OCI-LY1 (cell line): ENCODE measurements around the gene ATP11C.

Source experiments
- H2AFZ ChIP-seq: fragments of 200-600 bp; sonication (generic), shearing (Covaris generic); 2 replicates; pipeline ENCODE4 v1.6.0; 2014; ENCODE audit warnings: antibody characterized with exemption, mild to moderate bottlenecking, low read length
- H3F3A ChIP-seq: fragments of 200-600 bp; sonication (generic), shearing (Covaris generic); 2 replicates; pipeline ENCODE4 v1.6.0; 2014; ENCODE audit warnings: mild to moderate bottlenecking, antibody characterized with exemption, low read length, moderate library complexity; ENCODE audit not compliant: insufficient read depth
- H3K27ac ChIP-seq: fragments of 200-600 bp; sonication (generic); 2 replicates; pipeline ENCODE4 v1.5.1; 2014; ENCODE audit warnings: low read length, mixed run types, mild to moderate bottlenecking, low read depth; ENCODE audit not compliant: poor library complexity, severe bottlenecking
- H3K27me3 ChIP-seq: fragments of 200-600 bp; sonication (generic); 2 replicates; pipeline ENCODE4 v1.6.0; 2014; ENCODE audit warnings: antibody characterized with exemption, mild to moderate bottlenecking, low read length, moderate library complexity; ENCODE audit not compliant: insufficient read depth
- H3K36me3 ChIP-seq: fragments of 200-600 bp; sonication (generic); 2 replicates; pipeline ENCODE4 v1.6.1; 2014; ENCODE audit warnings: mild to moderate bottlenecking, antibody characterized with exemption, low read length, moderate library complexity, mixed read lengths; ENCODE audit not compliant: insufficient read depth
- H3K4me1 ChIP-seq: fragments of 200-600 bp; sonication (generic); 2 replicates; pipeline ENCODE4 v1.5.1; 2014; ENCODE audit warnings: mild to moderate bottlenecking, low read length, moderate library complexity; ENCODE audit not compliant: insufficient read depth, severe bottlenecking
- H3K4me2 ChIP-seq: fragments of 200-600 bp; sonication (generic), shearing (Covaris generic); 2 replicates; pipeline ENCODE4 v1.6.1; 2014; ENCODE audit warnings: low read length
- H3K4me3 ChIP-seq: fragments of 200-600 bp; sonication (generic); 2 replicates; pipeline ENCODE4 v1.5.1; 2014; ENCODE audit warnings: low read length, low read depth, mild to moderate bottlenecking, mixed read lengths; ENCODE audit not compliant: poor library complexity, severe bottlenecking
- H3K79me2 ChIP-seq: fragments of 200-600 bp; shearing (Covaris generic); 2 replicates; pipeline ENCODE4 v1.6.1; 2016; ENCODE audit warnings: mixed run types, low read length, mixed read lengths; ENCODE audit not compliant: insufficient read depth
- H3K9ac ChIP-seq: fragments of 200-600 bp; sonication (generic), shearing (Covaris generic); 2 replicates; pipeline ENCODE4 v1.6.1; 2014; ENCODE audit warnings: mild to moderate bottlenecking, low read length, mixed read lengths
- H3K9me2 ChIP-seq: fragments of 200-600 bp; sonication (generic), shearing (Covaris generic); 2 replicates; pipeline ENCODE4 v1.6.1; 2014; ENCODE audit warnings: low read depth, mild to moderate bottlenecking, low read length, mixed read lengths
- H3K9me3 ChIP-seq: fragments of 200-600 bp; shearing (Covaris generic); 2 replicates; pipeline ENCODE4 v1.6.1; 2014; ENCODE audit warnings: low read length, mixed read lengths
- H4K20me1 ChIP-seq: fragments of 200-600 bp; sonication (generic), shearing (Covaris generic); 2 replicates; pipeline ENCODE4 v1.6.0; 2016; ENCODE audit warnings: mild to moderate bottlenecking, low read length; ENCODE audit not compliant: insufficient read depth
- EZH2 ChIP-seq: fragments of 200-600 bp; sonication (generic), shearing (Covaris generic); IDR thresholded peaks from 2 replicates; pipeline ENCODE4 v1.8.0; 2017; ENCODE audit warnings: borderline replicate concordance, mixed run types, mild to moderate bottlenecking, antibody characterized with exemption, low read length, moderate library complexity, mixed read lengths
- TF ChIP-seq, protein P1 (sequence below): fragments of 200-600 bp; sonication (generic), shearing (Covaris generic); IDR thresholded peaks from 2 replicates; pipeline ENCODE4 v1.5.1; 2017; ENCODE audit warnings: mild to moderate bottlenecking, antibody characterized with exemption, low read length, moderate library complexity, mixed read lengths

The ATP11C gene

DNA sequence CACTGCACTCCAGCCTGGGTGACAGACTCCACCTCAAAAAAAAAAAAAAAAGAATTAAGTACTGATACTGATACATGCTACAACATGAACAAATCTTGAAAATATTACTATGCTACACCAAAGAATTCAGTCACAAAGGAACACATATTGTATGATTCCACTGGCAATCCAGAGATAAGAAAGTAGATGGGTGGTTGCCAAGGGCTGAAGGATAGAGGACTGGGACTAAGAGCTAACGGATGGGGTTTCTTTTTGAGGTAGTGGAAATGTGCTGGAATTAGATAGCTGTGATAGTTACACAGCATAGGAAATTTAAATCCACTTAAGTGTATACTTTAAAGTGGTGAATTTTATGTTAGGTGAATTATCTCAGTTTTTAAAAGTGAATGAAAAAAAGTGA, 12.5 kb downstream of the ATP11C start:
- peaks cover 7% of the 10 kb centered on the region for H3K4me1 ChIP-seq
- H3K4me2 ChIP-seq: no peak overlapping the region
- H3K79me2 ChIP-seq: peaks cover 21% of the 10 kb centered on the region

DNA sequence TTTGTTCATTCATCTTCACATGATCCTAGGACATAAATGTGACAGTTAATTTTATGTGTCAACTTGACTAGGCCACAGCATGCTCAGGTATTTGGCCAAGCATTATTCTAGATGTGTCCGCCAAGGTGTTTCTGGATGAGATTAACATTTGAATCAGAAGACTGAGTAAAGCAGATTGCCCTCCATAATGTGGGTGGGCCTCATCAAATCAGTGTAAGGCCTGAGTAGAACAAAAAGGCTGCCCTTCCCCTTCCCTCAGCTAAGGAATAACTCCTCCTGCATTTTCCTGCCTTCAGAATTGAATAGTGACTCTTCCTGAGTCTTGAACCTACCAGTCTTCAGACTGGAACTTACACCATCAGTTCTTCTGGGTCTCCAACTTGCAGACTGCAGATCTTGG, 18.4 kb downstream of the ATP11C start:
- H3K27ac ChIP-seq: no peak overlapping the region
- no peaks in the 10 kb centered on the region for H3K79me2 ChIP-seq
- no peak overlapping the region for H3K4me2 ChIP-seq
- no peaks in the 10 kb centered on the region for H3F3A ChIP-seq
- no peak overlapping the region for H3K9ac ChIP-seq
- no peak overlapping the region for H2AFZ ChIP-seq
- no peaks in the 10 kb centered on the region for H3K9me3 ChIP-seq
- no peaks in the 10 kb centered on the region for H3K4me1 ChIP-seq
- TF ChIP-seq, protein P1, sequence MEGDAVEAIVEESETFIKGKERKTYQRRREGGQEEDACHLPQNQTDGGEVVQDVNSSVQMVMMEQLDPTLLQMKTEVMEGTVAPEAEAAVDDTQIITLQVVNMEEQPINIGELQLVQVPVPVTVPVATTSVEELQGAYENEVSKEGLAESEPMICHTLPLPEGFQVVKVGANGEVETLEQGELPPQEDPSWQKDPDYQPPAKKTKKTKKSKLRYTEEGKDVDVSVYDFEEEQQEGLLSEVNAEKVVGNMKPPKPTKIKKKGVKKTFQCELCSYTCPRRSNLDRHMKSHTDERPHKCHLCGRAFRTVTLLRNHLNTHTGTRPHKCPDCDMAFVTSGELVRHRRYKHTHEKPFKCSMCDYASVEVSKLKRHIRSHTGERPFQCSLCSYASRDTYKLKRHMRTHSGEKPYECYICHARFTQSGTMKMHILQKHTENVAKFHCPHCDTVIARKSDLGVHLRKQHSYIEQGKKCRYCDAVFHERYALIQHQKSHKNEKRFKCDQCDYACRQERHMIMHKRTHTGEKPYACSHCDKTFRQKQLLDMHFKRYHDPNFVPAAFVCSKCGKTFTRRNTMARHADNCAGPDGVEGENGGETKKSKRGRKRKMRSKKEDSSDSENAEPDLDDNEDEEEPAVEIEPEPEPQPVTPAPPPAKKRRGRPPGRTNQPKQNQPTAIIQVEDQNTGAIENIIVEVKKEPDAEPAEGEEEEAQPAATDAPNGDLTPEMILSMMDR: no peak
- TF ChIP-seq EZH2: no peak
- no peaks in the 10 kb centered on the region for H3K36me3 ChIP-seq
- no peaks in the 10 kb centered on the region for H3K27me3 ChIP-seq
- no peaks in the 10 kb centered on the region for H4K20me1 ChIP-seq
- H3K4me3 ChIP-seq: no peak overlapping the region
- no peaks in the 10 kb centered on the region for H3K9me2 ChIP-seq

More for the DNA sequence above, 12.5 kb downstream of the ATP11C start:
- no peak overlapping the region for H3K9ac ChIP-seq
- H3K9me3 ChIP-seq: no peaks in the 10 kb centered on the region
- H3K9me2 ChIP-seq: no peaks in the 10 kb centered on the region
- no peak overlapping the region for H3K4me3 ChIP-seq
- H3K27ac ChIP-seq: no peak overlapping the region
- no peaks in the 10 kb centered on the region for H3F3A ChIP-seq
- TF ChIP-seq, protein P1: no peak
- TF ChIP-seq EZH2: no peak
- no peaks in the 10 kb centered on the region for H3K27me3 ChIP-seq
- H2AFZ ChIP-seq: no peak overlapping the region
- H3K36me3 ChIP-seq: 0 out of 2 replicates have a peak, but pooled peaks cover 7% of the 10 kb centered on the region
- no peaks in the 10 kb centered on the region for H4K20me1 ChIP-seq

- H3K4me3 ChIP-seq: no peak overlapping the region
- no peak overlapping the region for H3K9ac ChIP-seq
- no peaks in the 10 kb centered on the region for H3K9me3 ChIP-seq
- H3K4me2 ChIP-seq: no peak overlapping the region
- no peaks in the 10 kb centered on the region for H3K36me3 ChIP-seq
- H3F3A ChIP-seq: no peaks in the 10 kb centered on the region
- no peaks in the 10 kb centered on the region for H4K20me1 ChIP-seq
- H3K27ac ChIP-seq: no peak overlapping the region
- H3K27me3 ChIP-seq: no peaks in the 10 kb centered on the region
- H3K4me1 ChIP-seq: no peaks in the 10 kb centered on the region
- TF ChIP-seq, protein P1: no peak
- no peak for TF ChIP-seq EZH2
- no peak overlapping the region for H2AFZ ChIP-seq
- H3K79me2 ChIP-seq: no peaks in the 10 kb centered on the region
- H3K9me2 ChIP-seq: no peaks in the 10 kb centered on the region
Measured at GRCh38 chrX:139909712-139910111, 23.1 kb downstream of the ATP11C start.
